Large intestine (tissue), 3 donors: Measurements from ENCODE around the gene XPR1. TPM values are rescaled to one million over a fixed set of nuclear protein-coding genes. Genes with fewer than 3 reads are reported as not detected.
A peak's percentile ranks its signal among the peaks of the same experiment; 100 is the strongest.

Experiments used
- DNase-seq, 2 donors: peaks; one replicate each; pipeline versions ENCODE4 v3.0.0 to v3.0.0-alpha.2; 2013
- H3K27ac ChIP-seq: one replicate; pipeline ENCODE4 v1.5.1; 2013; ENCODE audit warnings: low read length
- H3K27me3 ChIP-seq: 2 replicates; pipeline ENCODE4 v1.6.1; 2013; ENCODE audit warnings: low read length; ENCODE audit not compliant: control insufficient read depth, insufficient read depth
- H3K36me3 ChIP-seq: 2 replicates; pipeline ENCODE4 v1.6.1; 2013; ENCODE audit warnings: low read length; ENCODE audit not compliant: control insufficient read depth, insufficient read depth
- H3K4me1 ChIP-seq: one replicate; pipeline ENCODE4 v1.6.1; 2013; ENCODE audit warnings: low read length; ENCODE audit not compliant: control insufficient read depth, insufficient read depth
- H3K4me3 ChIP-seq: one replicate; pipeline ENCODE4 v1.5.1; 2013; ENCODE audit warnings: low read length
- H3K9me3 ChIP-seq: one replicate; pipeline ENCODE4 v1.6.1; 2013; ENCODE audit warnings: mild to moderate bottlenecking, low read depth, low read length, moderate library complexity; ENCODE audit not compliant: control insufficient read depth
- WGBS: methylation state at CpG from one replicate; pipeline ENCODE4 v1.1.5; 2013; ENCODE audit warnings: low lambda C conversion rate; ENCODE audit not compliant: insufficient coverage; 5-methylcytosine and 5-hydroxymethylcytosine counted together
- polyA plus RNA-seq: library from polyadenylated mRNA; unstranded; fragments of 120-200 nt; gene quantifications from one replicate; pipeline ENCODE4 v1.2.1, GENCODE V29; 2013

The XPR1 gene
- polyA plus RNA-seq, 1 donor: 26.1 TPM

- H3K36me3 ChIP-seq: no peaks in the 10 kb centered on the region
- WGBS: no CpG with 5 or more reads among the region's 1 CpG
Measured at GRCh38 chr1:180628646-180629045, 3.2 kb upstream of the XPR1 start.

DNA sequence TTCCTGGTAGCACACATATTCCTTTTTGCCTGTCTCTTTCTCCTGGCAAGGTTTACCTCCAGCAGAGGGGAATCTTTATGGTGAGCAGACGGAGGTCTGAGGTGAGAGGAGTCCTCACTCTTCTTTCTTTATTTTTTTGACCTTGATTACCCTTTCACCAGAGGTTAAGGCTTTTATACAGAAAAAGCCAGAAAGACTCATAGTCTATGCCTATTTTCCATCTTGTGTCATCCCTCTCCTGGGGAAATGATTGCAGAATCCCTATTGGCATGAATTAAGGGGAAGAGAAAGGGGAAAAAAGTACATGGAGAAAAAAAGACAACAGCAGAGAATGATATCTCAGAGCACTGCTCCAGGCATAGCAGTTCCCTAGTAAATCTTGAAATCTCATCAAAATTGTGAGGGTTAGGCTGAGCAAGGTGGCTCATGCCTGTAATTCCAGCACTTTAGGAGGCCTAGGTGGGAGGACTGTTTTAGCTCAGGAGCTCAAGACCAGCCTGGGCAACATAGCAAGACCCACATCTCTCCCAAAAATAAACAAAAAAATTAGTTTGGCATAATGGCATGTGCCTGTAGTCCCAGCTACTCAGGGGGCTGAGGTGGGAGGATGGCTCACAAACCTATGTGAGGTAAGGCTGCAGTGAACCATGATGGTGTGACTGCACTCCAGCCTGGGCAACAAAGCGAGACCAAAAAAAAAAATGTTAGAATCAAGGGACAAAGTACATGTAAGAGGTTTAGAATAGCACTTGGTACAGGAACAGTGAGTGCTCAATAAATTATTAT lies 1.2 kb upstream of the XPR1 start:
- 38% methylated on average over 1 of the region's 2 CpGs for WGBS
- no peak for DNase-seq
- no peak overlapping the region for H3K4me3 ChIP-seq
- no peaks in the 10 kb centered on the region for H3K36me3 ChIP-seq
- no peak overlapping the region for H3K27ac ChIP-seq
- H3K27me3 ChIP-seq: no peaks in the 10 kb centered on the region
- H3K4me1 ChIP-seq: peaks cover 16% of the 10 kb centered on the region
- H3K9me3 ChIP-seq: no peaks in the 10 kb centered on the region

More at GRCh38 chr1:180628646-180629045, 3.2 kb upstream of the XPR1 start:
- peaks cover 12% of the 10 kb centered on the region for H3K4me1 ChIP-seq
- no peaks in the 10 kb centered on the region for H3K9me3 ChIP-seq
- DNase-seq: no peak
- no peak overlapping the region for H3K4me3 ChIP-seq
- no peak overlapping the region for H3K27ac ChIP-seq
- no peaks in the 10 kb centered on the region for H3K27me3 ChIP-seq

- peak overlapping the region; percentile 45 for H3K27ac ChIP-seq
Measured at GRCh38 chr1:180631194-180631765, 542 bp upstream of the XPR1 start.

DNA sequence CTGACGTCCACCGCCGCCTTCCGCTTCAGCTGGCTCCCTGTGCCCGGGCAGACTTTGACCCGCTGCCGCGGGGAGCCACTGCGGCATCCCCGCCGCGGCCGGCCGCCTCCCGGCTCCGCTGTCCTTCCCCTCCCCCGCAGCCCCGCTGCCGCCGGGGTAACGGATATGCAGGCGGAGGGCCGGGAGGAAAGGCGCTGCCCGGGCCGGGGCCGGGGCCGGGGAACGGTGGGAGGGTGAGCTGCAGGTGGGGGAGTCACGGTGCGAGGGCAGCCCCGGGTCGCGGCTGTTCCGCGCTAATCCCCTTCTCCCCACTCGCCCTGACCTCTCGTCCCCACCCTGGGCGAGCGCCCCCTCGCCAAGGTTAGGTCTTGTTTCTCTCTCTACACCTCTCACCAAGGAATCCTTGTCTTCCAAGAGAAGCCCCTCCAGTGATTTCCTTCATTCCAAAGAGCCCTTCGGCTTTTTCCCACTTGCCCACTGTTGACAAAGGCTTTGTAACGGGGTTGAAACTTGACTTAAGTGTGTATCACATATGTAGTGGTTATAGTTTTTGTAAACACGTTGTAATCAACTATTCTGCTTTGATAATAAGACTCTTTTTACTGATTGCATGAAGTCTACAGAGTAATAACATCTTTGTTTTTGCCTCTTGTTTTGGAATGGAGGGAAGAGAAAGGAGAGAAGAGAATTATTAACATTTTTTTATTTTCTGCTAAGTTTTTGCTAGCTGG lies 669 bp downstream of the XPR1 start:
- Histone ChIP-seq H3K27ac (peak overlapping the region; percentile 94), H3K4me3 (peak overlapping the region; percentile 87), H3K4me1 (peaks cover 16% of the 10 kb centered on the region), H3K27me3 (no peaks in the 10 kb centered on the region), H3K36me3 (no peaks in the 10 kb centered on the region), H3K9me3 (no peaks in the 10 kb centered on the region)
- peak in 1 of 2 donors; percentile 61 for DNase-seq
- 0% methylated on average over 2 of the region's 44 CpGs for WGBS

More at GRCh38 chr1:180631194-180631765, 542 bp upstream of the XPR1 start:
- H3K27me3 ChIP-seq: no peaks in the 10 kb centered on the region
- H3K4me3 ChIP-seq: no peak overlapping the region
- no peaks in the 10 kb centered on the region for H3K36me3 ChIP-seq
- H3K9me3 ChIP-seq: no peaks in the 10 kb centered on the region
- peaks cover 16% of the 10 kb centered on the region for H3K4me1 ChIP-seq
- no peak for DNase-seq
- no CpG with 5 or more reads among the region's 6 CpGs for WGBS

DNA sequence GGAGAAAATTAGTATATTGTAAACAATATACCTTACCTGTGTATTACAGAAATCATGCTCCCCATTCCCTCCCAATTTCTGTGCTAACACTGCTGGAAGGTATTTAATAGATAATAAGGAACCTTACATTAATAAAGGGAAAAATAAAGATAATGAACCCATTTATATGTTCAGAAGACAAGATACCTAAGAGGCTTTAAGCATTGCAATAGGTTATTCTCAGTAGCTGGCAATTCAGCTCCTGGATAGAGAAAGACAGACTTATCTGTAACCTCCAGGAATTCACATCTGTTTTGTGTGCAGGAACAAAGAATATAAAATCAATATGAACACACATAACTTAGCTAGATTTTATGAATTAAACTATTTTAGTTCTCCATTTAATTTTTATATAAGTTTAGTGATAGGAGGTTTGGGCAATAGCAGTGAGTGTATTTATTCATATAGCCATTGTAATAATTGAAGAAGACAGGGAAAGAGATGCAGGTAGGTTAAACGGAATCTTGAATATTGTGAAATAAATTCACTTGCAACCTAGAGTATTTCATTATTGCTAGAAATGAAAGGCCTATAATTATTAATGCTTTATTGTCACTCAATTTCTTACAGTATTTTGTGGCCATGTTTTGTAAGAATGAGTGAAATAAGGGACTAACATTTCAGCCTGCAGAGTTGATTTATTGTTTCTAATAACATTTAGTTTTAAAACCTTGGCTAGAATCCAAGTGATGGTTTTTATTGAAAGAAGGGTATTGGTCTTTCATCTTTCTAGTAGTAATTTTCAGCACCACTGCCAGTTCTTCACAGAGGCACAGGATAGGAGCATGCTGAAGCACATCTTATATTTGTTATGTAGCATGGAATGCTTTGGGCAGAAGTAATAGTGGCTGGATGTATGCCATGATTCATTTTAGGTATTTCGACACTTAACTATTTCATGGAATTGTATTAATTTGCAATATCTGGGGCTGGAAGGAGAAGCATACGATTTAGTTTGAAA lies 1.5 kb downstream of the XPR1 start:
- no peaks in the 10 kb centered on the region for H3K9me3 ChIP-seq
- no peaks in the 10 kb centered on the region for H3K27me3 ChIP-seq
- H3K4me1 ChIP-seq: peaks cover 16% of the 10 kb centered on the region
- no peaks in the 10 kb centered on the region for H3K36me3 ChIP-seq
- 42% methylated on average over 2 of the region's 3 CpGs for WGBS
- H3K27ac ChIP-seq: no peak overlapping the region
- no peak for DNase-seq
- H3K4me3 ChIP-seq: peak overlapping the region; percentile 87

DNA sequence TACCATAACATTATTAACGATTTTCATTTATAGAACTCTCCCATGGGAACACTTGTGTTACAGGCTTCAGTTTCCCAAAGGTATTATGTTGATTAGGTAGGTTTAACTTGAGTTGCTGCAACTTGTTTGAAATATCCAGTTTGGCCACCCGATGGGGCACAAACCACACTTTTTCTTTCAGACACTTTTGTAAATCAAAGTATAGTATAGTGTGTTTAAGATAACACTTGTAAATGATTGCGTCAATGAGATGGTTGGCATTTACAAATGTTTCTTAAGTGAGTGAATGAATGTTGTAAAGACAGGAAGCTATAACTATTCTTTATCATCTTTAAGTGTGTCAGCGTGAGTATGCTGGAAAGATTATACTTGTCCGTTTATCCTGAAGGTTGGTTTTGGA lies 4.3 kb downstream of the XPR1 start:
- WGBS: 56% methylated on average over 3 of the region's 5 CpGs
- Histone ChIP-seq H3K4me1 (peaks cover 12% of the 10 kb centered on the region), H3K27me3 (no peaks in the 10 kb centered on the region), H3K36me3 (no peaks in the 10 kb centered on the region), H3K9me3 (no peaks in the 10 kb centered on the region), H3K4me3 (no peak overlapping the region), H3K27ac (no peak overlapping the region)
- DNase-seq: peak; percentile 17 to 46

DNA sequence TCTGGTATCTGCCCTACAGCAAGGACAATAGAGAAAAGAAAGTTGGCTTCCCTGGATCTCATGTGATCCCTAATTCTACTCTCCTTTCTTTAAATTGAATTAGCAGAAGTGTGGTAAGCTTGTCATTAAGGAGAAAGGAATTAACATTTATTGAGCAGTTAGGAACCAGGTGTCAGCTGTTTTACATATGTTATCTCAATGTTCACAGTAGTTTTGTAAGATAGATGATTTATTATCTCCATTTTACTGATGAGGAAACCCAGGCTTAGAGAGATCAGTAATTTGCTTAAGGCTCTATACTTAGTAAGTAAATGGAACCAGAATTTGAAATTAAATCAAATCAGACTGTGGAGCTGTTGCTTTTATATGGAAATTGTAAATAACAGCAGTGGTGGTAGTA lies 8.0 kb downstream of the XPR1 start:
- H3K4me3 ChIP-seq: no peak overlapping the region
- H3K36me3 ChIP-seq: no peaks in the 10 kb centered on the region
- H3K27me3 ChIP-seq: no peaks in the 10 kb centered on the region
- no peaks in the 10 kb centered on the region for H3K9me3 ChIP-seq
- no peak for DNase-seq
- H3K27ac ChIP-seq: no peak overlapping the region
- H3K4me1 ChIP-seq: no peaks in the 10 kb centered on the region

DNA sequence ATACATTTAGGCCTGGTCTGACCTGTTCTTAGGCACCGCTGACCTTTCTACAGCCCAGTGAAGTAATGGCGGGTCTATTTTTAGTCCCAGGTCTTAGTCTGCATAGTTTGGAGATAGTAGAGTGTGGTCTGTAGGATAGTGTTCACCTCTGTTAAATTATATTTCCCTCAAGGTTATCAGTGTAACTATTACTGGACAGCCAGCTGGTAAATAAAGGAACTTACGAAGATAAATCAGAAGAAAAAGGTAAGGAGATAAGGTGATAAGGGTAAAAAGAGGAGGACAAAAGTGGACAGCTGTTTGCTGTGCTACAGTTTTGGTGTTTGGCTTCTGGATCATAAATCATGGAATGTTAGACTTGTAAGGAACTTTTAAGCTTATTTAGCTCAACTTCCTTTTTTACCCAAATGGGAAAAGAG lies 8.7 kb downstream of the XPR1 start:
- 60% methylated on average over 1 of the region's 3 CpGs for WGBS
- Histone ChIP-seq H3K9me3 (no peaks in the 10 kb centered on the region), H3K27me3 (no peaks in the 10 kb centered on the region), H3K4me3 (no peak overlapping the region), H3K4me1 (no peaks in the 10 kb centered on the region), H3K27ac (no peak overlapping the region), H3K36me3 (no peaks in the 10 kb centered on the region)
- DNase-seq: no peak

GRCh38 chr1:180641662-180642061 lies 9.8 kb downstream of the XPR1 start:
- H3K27me3 ChIP-seq: no peaks in the 10 kb centered on the region
- no peak overlapping the region for H3K4me3 ChIP-seq
- H3K36me3 ChIP-seq: no peaks in the 10 kb centered on the region
- DNase-seq: no peak
- no peak overlapping the region for H3K27ac ChIP-seq
- H3K9me3 ChIP-seq: no peaks in the 10 kb centered on the region
- no peaks in the 10 kb centered on the region for H3K4me1 ChIP-seq

- Histone ChIP-seq H3K27ac (no peak overlapping the region), H3K27me3 (no peaks in the 10 kb centered on the region), H3K9me3 (no peaks in the 10 kb centered on the region), H3K4me3 (no peak overlapping the region), H3K36me3 (no peaks in the 10 kb centered on the region), H3K4me1 (no peaks in the 10 kb centered on the region)
- 100% methylated on average over 1 of the region's 1 CpG for WGBS
- DNase-seq: no peak
Measured at GRCh38 chr1:180642781-180643180, 11.0 kb downstream of the XPR1 start.
